Liver (tissue), 9 donors: Measurements from ENCODE around the gene TFR2. TPM values are rescaled to one million over a fixed set of nuclear protein-coding genes. Genes with fewer than 3 reads are reported as not detected.

Experiments used
- DNase-seq: peaks from one replicate; pipeline ENCODE4 v3.0.0-alpha.2; 2017; ENCODE audit warnings: low spot score
- H3K27ac ChIP-seq, 2 donors: one replicate each; pipeline ENCODE4 v1.7.0; 2013; ENCODE audit warnings: inconsistent platforms in 2 of 2, low read length in 2 of 2, control low read depth in 1 of 2, low read depth in 1 of 2, mild to moderate bottlenecking in 1 of 2
- H3K27me3 ChIP-seq, 4 donors: one replicate each; pipeline versions ENCODE4 v1.6.1 to v1.7.0; 2013; ENCODE audit warnings: low read length in 3 of 4, inconsistent platforms in 1 of 4, mild to moderate bottlenecking in 1 of 4, moderate library complexity in 1 of 4; ENCODE audit not compliant: control insufficient read depth in 4 of 4, insufficient read depth in 4 of 4
- H3K36me3 ChIP-seq, 4 donors: one replicate each; pipeline versions ENCODE4 v1.6.1 to v1.7.0; 2013; ENCODE audit warnings: low read length in 3 of 4, mild to moderate bottlenecking in 3 of 4, low read depth in 1 of 4, moderate library complexity in 1 of 4; ENCODE audit not compliant: control insufficient read depth in 4 of 4, insufficient read depth in 3 of 4
- H3K4me1 ChIP-seq, 4 donors: one replicate each; pipeline versions ENCODE4 v1.6.1 to v1.7.0; 2013; ENCODE audit warnings: low read length in 3 of 4, mild to moderate bottlenecking in 3 of 4, moderate library complexity in 1 of 4; ENCODE audit not compliant: control insufficient read depth in 4 of 4, insufficient read depth in 4 of 4
- H3K4me3 ChIP-seq, 3 donors: one replicate each; pipeline versions ENCODE4 v1.6.1 to v1.7.0; 2013; ENCODE audit warnings: low read length in 3 of 3, control low read depth in 1 of 3, low read depth in 1 of 3, mild to moderate bottlenecking in 1 of 3
- H3K9ac ChIP-seq, 2 donors: one replicate each; pipeline ENCODE4 v1.7.0; 2013; ENCODE audit warnings: low read length in 2 of 2, mild to moderate bottlenecking in 2 of 2, moderate library complexity in 2 of 2, control low read depth in 1 of 2, low read depth in 1 of 2
- H3K9me3 ChIP-seq, 4 donors: one replicate each; pipeline versions ENCODE4 v1.6.1 to v1.7.0; 2013; ENCODE audit warnings: low read length in 3 of 4; ENCODE audit not compliant: control insufficient read depth in 4 of 4
- EGR1 ChIP-seq, 2 donors: IDR thresholded peaks; 2 replicates each; pipeline ENCODE4 v1.6.1; 2016 to 2018; ENCODE audit warnings: antibody characterized with exemption in 2 of 2, low read depth in 2 of 2
- FOXA1 ChIP-seq: IDR thresholded peaks from 2 replicates; pipeline ENCODE4 v1.6.1; 2016; ENCODE audit warnings: antibody characterized with exemption
- FOXA2 ChIP-seq: IDR thresholded peaks from 2 replicates; pipeline ENCODE4 v1.6.1; 2016; ENCODE audit warnings: antibody characterized with exemption
- GABPA ChIP-seq, 2 donors: IDR thresholded peaks in 1 of 2; conservative IDR thresholded peaks in 1 of 2; 2 replicates each; pipeline ENCODE4 v1.6.1; 2016; ENCODE audit warnings: antibody characterized with exemption in 2 of 2, mild to moderate bottlenecking in 1 of 2, moderate library complexity in 1 of 2
- HNF4A ChIP-seq, 2 donors: conservative IDR thresholded peaks; 2 replicates each; pipeline ENCODE4 v1.6.1; 2016; ENCODE audit warnings: antibody characterized with exemption in 2 of 2, mild to moderate bottlenecking in 2 of 2
- HNF4G ChIP-seq: IDR thresholded peaks from 2 replicates; pipeline ENCODE4 v1.6.1; 2016; ENCODE audit warnings: antibody characterized with exemption
- JUND ChIP-seq, 2 donors: IDR thresholded peaks; 2 replicates each; pipeline ENCODE4 v1.6.1; 2016; ENCODE audit warnings: antibody characterized with exemption in 2 of 2
- NR2F2 ChIP-seq: IDR thresholded peaks from 2 replicates; pipeline ENCODE4 v1.6.1; 2016; ENCODE audit warnings: antibody characterized with exemption
- RAD21 ChIP-seq, 2 donors: IDR thresholded peaks; 2 replicates each; pipeline ENCODE4 v1.6.1; 2016; ENCODE audit warnings: antibody characterized with exemption in 2 of 2, mild to moderate bottlenecking in 2 of 2
- RXRA ChIP-seq, 2 donors: IDR thresholded peaks; 2 replicates each; pipeline ENCODE4 v1.6.1; 2017 to 2018; ENCODE audit warnings: antibody characterized with exemption in 2 of 2, mild to moderate bottlenecking in 1 of 2
- SP1 ChIP-seq: IDR thresholded peaks from 2 replicates; pipeline ENCODE4 v1.6.1; 2018; ENCODE audit warnings: antibody characterized with exemption, mild to moderate bottlenecking
- TAF1 ChIP-seq: conservative IDR thresholded peaks from 2 replicates; pipeline ENCODE4 v1.6.1; 2016; ENCODE audit warnings: antibody characterized with exemption, mild to moderate bottlenecking
- YY1 ChIP-seq: IDR thresholded peaks from 2 replicates; pipeline ENCODE4 v1.6.1; 2016; ENCODE audit warnings: antibody characterized with exemption, mild to moderate bottlenecking
- WGBS: extraction: QIAGEN DNeasy Blood & Tissue Kit; methylation state at CpG from one replicate; pipeline ENCODE4 v1.1.7; 2013; 5-methylcytosine and 5-hydroxymethylcytosine counted together
- polyA plus RNA-seq, 2 donors: library from polyadenylated mRNA; stranded (reverse) in 1 of 2; unstranded in 1 of 2; fragments of 200-250 nt in 1 of 2; fragments of >200 nt in 1 of 2; fragmentation: Nextera tagmentation in 1 of 2; extraction: Ambion mirVana in 1 of 2; gene quantifications; one replicate each; pipeline versions ENCODE4 v1.2.1 to v1.2.3, GENCODE V29; 2013 to 2015
- total RNA-seq, 2 donors: library from RNA; depleted of rRNA; stranded (reverse); fragments of >200 nt; gene quantifications; one replicate each; pipeline ENCODE4 v1.2.3, GENCODE V29; 2014
- TF ChIP-seq, protein P1 (sequence below): IDR thresholded peaks from 2 replicates; pipeline ENCODE4 v1.6.1; 2016; ENCODE audit warnings: antibody characterized with exemption, mild to moderate bottlenecking
- TF ChIP-seq, protein P2 (sequence below): IDR thresholded peaks from 2 replicates; pipeline ENCODE4 v1.6.1; 2016; ENCODE audit warnings: antibody characterized with exemption
- TF ChIP-seq, protein P3 (sequence below): IDR thresholded peaks from 2 replicates; pipeline ENCODE4 v1.6.1; 2016; ENCODE audit warnings: antibody characterized with exemption
- TF ChIP-seq, protein P4 (sequence below): IDR thresholded peaks from 2 replicates; pipeline ENCODE4 v1.6.1; 2016; ENCODE audit warnings: antibody characterized with exemption
- TF ChIP-seq, protein P5 (sequence below): fragments of 150-350 bp; IDR thresholded peaks from 2 replicates; pipeline ENCODE4 v1.5.1; 2017; ENCODE audit warnings: improper control_type of control experiment, low read depth, low read length; ENCODE audit not compliant: missing input control
- donor health status: healthy.
- donor health status: healthy.
- donor health status: healthy.
- donor health status: healthy.
- donor health status: healthy.

Gene TFR2
- total and polyA plus RNA-seq, 4 donors = 276 to 663 (median 356) TPM

DNA sequence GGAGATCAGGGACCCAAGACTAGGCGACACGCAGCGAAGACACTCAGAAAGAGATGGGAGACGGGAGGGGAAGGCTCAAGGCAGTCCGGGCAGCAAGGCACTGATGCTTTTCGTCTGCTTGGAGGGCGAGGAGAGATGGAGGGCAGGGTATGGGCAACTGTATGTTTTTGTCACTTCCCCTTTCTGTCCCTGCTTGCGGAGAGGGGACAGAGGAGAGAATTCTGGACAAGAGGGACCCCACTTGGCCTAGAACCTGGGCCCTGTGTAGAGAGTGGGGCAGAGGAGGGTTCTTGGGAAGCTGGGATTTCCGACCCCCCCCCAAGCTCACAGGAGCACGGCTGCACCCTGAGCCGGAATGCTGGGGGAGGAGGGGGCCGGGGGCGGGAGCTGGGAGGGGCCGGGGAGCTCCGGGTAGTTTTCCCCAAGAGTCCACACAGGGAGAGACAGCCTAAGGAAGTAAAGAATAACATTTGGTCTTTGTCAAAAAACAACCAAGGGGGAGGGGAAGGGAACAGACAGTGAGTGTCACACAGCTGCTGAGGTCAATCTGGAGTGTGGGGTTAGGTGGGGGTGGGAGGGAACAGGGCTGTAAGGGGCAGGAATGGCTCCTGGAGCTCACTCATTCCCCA is 57.2 kb downstream of the TFR2 start:
- Histone ChIP-seq H3K4me1 (peaks cover 2 to 38% (median 23%) of the 10 kb centered on the region in 4 donors), H3K36me3 (peaks cover 11 to 30% (median 16%) of the 10 kb centered on the region in 4 donors), H3K27ac (peak overlapping the region; percentile 97 to 98), H3K9ac (peak overlapping the region; percentile 21 to 63), H3K4me3 (peak overlapping the region in 2 of 3 donors; percentile 77 to 94), H3K9me3 (no peaks in the 10 kb centered on the region), H3K27me3 (no peaks in the 10 kb centered on the region)
- TF ChIP-seq, protein P1, sequence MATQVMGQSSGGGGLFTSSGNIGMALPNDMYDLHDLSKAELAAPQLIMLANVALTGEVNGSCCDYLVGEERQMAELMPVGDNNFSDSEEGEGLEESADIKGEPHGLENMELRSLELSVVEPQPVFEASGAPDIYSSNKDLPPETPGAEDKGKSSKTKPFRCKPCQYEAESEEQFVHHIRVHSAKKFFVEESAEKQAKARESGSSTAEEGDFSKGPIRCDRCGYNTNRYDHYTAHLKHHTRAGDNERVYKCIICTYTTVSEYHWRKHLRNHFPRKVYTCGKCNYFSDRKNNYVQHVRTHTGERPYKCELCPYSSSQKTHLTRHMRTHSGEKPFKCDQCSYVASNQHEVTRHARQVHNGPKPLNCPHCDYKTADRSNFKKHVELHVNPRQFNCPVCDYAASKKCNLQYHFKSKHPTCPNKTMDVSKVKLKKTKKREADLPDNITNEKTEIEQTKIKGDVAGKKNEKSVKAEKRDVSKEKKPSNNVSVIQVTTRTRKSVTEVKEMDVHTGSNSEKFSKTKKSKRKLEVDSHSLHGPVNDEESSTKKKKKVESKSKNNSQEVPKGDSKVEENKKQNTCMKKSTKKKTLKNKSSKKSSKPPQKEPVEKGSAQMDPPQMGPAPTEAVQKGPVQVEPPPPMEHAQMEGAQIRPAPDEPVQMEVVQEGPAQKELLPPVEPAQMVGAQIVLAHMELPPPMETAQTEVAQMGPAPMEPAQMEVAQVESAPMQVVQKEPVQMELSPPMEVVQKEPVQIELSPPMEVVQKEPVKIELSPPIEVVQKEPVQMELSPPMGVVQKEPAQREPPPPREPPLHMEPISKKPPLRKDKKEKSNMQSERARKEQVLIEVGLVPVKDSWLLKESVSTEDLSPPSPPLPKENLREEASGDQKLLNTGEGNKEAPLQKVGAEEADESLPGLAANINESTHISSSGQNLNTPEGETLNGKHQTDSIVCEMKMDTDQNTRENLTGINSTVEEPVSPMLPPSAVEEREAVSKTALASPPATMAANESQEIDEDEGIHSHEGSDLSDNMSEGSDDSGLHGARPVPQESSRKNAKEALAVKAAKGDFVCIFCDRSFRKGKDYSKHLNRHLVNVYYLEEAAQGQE = no peak
- WGBS = 59% methylated on average over 15 of the region's 15 CpGs
- no peak for DNase-seq

DNA sequence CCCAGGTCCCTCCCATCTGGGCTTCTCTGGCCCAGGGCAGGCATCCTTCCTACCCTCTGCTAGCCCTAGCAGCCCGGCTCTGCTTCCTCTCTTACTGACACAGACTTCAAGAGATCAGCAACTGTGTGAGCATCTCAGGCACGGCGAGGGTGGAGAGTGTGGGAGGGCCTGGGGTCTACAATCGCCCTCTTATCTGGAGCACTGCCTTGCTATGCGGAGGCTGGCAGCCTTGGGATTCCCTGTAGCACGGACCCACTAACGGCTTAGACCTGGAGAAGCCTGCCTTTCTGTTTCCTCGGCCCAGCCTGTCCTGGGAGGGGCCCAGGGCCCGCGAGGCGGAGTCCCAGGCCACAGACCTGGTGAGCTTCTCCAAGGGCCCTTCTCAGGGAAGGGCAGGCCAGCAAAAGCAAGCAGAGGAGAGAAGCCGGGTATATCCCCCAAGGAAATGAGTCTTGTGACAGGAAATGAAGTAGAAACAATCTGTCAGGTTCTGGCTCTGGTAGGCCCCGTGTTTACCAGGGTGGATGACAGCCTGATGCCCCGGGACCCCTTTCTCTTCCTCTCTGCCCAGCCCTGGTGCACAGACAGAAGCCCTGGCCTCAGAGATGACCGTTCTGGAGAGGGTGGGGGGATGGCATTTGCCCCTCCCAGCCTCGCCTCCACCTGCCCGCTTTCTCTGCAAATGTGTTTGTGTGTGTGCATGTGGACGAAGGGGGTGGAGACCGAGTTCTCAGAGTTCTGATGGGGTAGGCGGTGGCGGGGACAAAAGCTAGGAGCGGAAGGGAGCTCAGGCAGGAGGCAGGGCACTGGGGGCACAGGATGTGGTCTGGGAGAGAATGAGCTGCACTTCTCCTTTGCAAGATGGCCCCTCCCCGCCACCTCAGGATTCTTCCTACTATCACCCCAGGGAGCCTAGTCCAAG is 58.0 kb downstream of the TFR2 start:
- no peak for DNase-seq

More for the DNA sequence above, 58.0 kb downstream of the TFR2 start:
- Histone ChIP-seq H3K9me3 (no peaks in the 10 kb centered on the region), H3K27ac (peak overlapping the region; percentile 69 to 97), H3K27me3 (no peaks in the 10 kb centered on the region), H3K9ac (peak overlapping the region in 1 of 2 donors; percentile 14), H3K4me3 (peak overlapping the region in 1 of 3 donors; percentile 77), H3K36me3 (peaks cover 17 to 35% (median 21%) of the 10 kb centered on the region in 4 donors), H3K4me1 (peaks cover 2 to 38% (median 23%) of the 10 kb centered on the region in 4 donors)
- 62% methylated on average over 23 of the region's 23 CpGs for WGBS
- TF ChIP-seq YY1 (no peak), GABPA (IDR thresholded peaks at IDR 0.05 in 1 of 2, conservative IDR thresholded peaks at IDR 0.05 in 1 of 2) (no peak), FOXA1 (no peak), RXRA (IDR thresholded peaks at IDR 0.05) (no peak), RAD21 (IDR thresholded peaks at IDR 0.05) (no peak), TAF1 (no peak), NR2F2 (no peak), HNF4G (no peak), EGR1 (IDR thresholded peaks at IDR 0.05; ENCODE audit: low read depth in 2 of 2) (no peak), FOXA2 (no peak), HNF4A (conservative IDR thresholded peaks at IDR 0.05) (no peak), JUND (IDR thresholded peaks at IDR 0.05) (no peak), SP1 (no peak)
- TF ChIP-seq, protein P2, sequence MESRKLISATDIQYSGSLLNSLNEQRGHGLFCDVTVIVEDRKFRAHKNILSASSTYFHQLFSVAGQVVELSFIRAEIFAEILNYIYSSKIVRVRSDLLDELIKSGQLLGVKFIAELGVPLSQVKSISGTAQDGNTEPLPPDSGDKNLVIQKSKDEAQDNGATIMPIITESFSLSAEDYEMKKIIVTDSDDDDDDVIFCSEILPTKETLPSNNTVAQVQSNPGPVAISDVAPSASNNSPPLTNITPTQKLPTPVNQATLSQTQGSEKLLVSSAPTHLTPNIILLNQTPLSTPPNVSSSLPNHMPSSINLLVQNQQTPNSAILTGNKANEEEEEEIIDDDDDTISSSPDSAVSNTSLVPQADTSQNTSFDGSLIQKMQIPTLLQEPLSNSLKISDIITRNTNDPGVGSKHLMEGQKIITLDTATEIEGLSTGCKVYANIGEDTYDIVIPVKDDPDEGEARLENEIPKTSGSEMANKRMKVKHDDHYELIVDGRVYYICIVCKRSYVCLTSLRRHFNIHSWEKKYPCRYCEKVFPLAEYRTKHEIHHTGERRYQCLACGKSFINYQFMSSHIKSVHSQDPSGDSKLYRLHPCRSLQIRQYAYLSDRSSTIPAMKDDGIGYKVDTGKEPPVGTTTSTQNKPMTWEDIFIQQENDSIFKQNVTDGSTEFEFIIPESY = no peak
- TF ChIP-seq, protein P3, sequence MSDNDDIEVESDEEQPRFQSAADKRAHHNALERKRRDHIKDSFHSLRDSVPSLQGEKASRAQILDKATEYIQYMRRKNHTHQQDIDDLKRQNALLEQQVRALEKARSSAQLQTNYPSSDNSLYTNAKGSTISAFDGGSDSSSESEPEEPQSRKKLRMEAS = no peak
- TF ChIP-seq, protein P1 = no peak
- TF ChIP-seq, protein P4, sequence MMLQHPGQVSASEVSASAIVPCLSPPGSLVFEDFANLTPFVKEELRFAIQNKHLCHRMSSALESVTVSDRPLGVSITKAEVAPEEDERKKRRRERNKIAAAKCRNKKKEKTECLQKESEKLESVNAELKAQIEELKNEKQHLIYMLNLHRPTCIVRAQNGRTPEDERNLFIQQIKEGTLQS = no peak
- TF ChIP-seq, protein P5, sequence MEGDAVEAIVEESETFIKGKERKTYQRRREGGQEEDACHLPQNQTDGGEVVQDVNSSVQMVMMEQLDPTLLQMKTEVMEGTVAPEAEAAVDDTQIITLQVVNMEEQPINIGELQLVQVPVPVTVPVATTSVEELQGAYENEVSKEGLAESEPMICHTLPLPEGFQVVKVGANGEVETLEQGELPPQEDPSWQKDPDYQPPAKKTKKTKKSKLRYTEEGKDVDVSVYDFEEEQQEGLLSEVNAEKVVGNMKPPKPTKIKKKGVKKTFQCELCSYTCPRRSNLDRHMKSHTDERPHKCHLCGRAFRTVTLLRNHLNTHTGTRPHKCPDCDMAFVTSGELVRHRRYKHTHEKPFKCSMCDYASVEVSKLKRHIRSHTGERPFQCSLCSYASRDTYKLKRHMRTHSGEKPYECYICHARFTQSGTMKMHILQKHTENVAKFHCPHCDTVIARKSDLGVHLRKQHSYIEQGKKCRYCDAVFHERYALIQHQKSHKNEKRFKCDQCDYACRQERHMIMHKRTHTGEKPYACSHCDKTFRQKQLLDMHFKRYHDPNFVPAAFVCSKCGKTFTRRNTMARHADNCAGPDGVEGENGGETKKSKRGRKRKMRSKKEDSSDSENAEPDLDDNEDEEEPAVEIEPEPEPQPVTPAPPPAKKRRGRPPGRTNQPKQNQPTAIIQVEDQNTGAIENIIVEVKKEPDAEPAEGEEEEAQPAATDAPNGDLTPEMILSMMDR = no peak
